GM19467 (cell line): Measurements from ENCODE around the gene SYNM.
A peak's percentile ranks its signal among the peaks of the same experiment; 100 is the strongest.
"Not testable (repeated sequence)": the region's sequence is repeated elsewhere in the genome, so short reads cannot be mapped to it uniquely, and the experiment has no call there.

ENCODE experiments used
- ATAC-seq: cut with Tn5 transposase; IDR thresholded peaks from one replicate; pipeline ENCODE4 v1.9.1; 2021; ENCODE audit warnings: mild to moderate bottlenecking, moderate library complexity; ENCODE audit not compliant: unreplicated experiment

Gene SYNM

GRCh38 chr15:99104788-99105513 lies at the start of gene SYNM:
Gene SYNM (plus strand): TSS chr15:99105080. CDS start chr15:99105200, 120 bp downstream.
- ATAC-seq, result peak; percentile 61

- no peak for ATAC-seq
These were observed 49.2 kb upstream of the SYNM start for GRCh38 chr15:99055555-99056134.

GRCh38 chr15:99057020-99057419 lies 47.9 kb upstream of the SYNM start:
- no peak for ATAC-seq

- no peak for ATAC-seq
These were observed 47.0 kb upstream of the SYNM start for GRCh38 chr15:99057697-99058420.

- no peak for ATAC-seq
These were observed 46.4 kb upstream of the SYNM start for GRCh38 chr15:99058421-99058870.

GRCh38 chr15:99059010-99059981 lies 45.6 kb upstream of the SYNM start:
- ATAC-seq, result peak; percentile 78

GRCh38 chr15:99060186-99060585 lies 44.7 kb upstream of the SYNM start:
- ATAC-seq, result not testable (repeated sequence)

- no peak for ATAC-seq
These were observed 42.7 kb upstream of the SYNM start for GRCh38 chr15:99062226-99062625.

GRCh38 chr15:99068186-99068585 lies 36.7 kb upstream of the SYNM start:
- ATAC-seq, result no peak

GRCh38 chr15:99070208-99070607 lies 34.7 kb upstream of the SYNM start:
- no peak for ATAC-seq

GRCh38 chr15:99071091-99071680 lies 33.7 kb upstream of the SYNM start:
- no peak for ATAC-seq

- ATAC-seq, result no peak
These were observed 31.7 kb upstream of the SYNM start for GRCh38 chr15:99073008-99073717.

- no peak for ATAC-seq
These were observed 30.4 kb upstream of the SYNM start for GRCh38 chr15:99074446-99074845.

GRCh38 chr15:99075059-99075652 lies 29.7 kb upstream of the SYNM start:
- ATAC-seq, result not testable (repeated sequence)

GRCh38 chr15:99076109-99076508 lies 28.8 kb upstream of the SYNM start:
- ATAC-seq, result no peak

- peak; percentile 75 for ATAC-seq
These were observed 28.1 kb upstream of the SYNM start for GRCh38 chr15:99076555-99077308.

GRCh38 chr15:99082798-99083197 lies 22.1 kb upstream of the SYNM start:
- ATAC-seq, result no peak

- no peak for ATAC-seq
These were observed 19.9 kb upstream of the SYNM start for GRCh38 chr15:99084965-99085364.
